DOHH2 (cell line): ENCODE data around the gene KIF2C.

Experiments used
- CTCF ChIP-seq: fragments of 200-600 bp; sonication (generic); IDR thresholded peaks from one replicate; pipeline ENCODE4 v1.5.1; 2014; ENCODE audit warnings: antibody characterized with exemption, mild to moderate bottlenecking, low read depth, low read length; ENCODE audit not compliant: poor library complexity, severe bottlenecking
- EZH2phosphoT487 ChIP-seq: fragments of 200-600 bp; sonication (generic); IDR thresholded peaks from 2 replicates; pipeline ENCODE4 v1.6.1; 2017; ENCODE audit warnings: borderline replicate concordance, mild to moderate bottlenecking, antibody characterized with exemption, low read length, moderate library complexity, mixed read lengths

- peak; percentile 35 for TF ChIP-seq CTCF
- no peak for TF ChIP-seq EZH2phosphoT487
These were observed 45.4 kb downstream of the KIF2C start for GRCh38 chr1:44785029-44785380.
